DMS153 treated with DMSO at 0.1 percent for 48 hours (cell line): ENCODE data around the gene LY6G6C.

Experiments used
- DNase-seq: peaks from one replicate; lab custom pipeline; 2025; ENCODE audit not compliant: unreplicated experiment; lab: John Stamatoyannopoulos, UW

LY6G6C gene

GRCh38 chr6:31721351-31722020, at the start of gene LY6G6C:
Gene LY6G6C, minus strand, starts transcription at chr6:31721746. Its CDS starts 67 bp downstream, at chr6:31721679.
- no peak for DNase-seq

GRCh38 chr6:31770860-31771259, 49.3 kb upstream of the LY6G6C start:
- no peak for DNase-seq

GRCh38 chr6:31769684-31770371, 48.3 kb upstream of the LY6G6C start:
- DNase-seq: peak; percentile 36

GRCh38 chr6:31768363-31769257, 47.1 kb upstream of the LY6G6C start:
- no peak for DNase-seq

- no peak for DNase-seq
These were observed 45.6 kb upstream of the LY6G6C start for GRCh38 chr6:31767096-31767645.

GRCh38 chr6:31765910-31766794, 44.6 kb upstream of the LY6G6C start:
- DNase-seq: no peak

- no peak for DNase-seq
These were observed 44.0 kb upstream of the LY6G6C start for GRCh38 chr6:31765559-31765909.

- DNase-seq: no peak
These were observed 42.7 kb upstream of the LY6G6C start for GRCh38 chr6:31764198-31764597.

GRCh38 chr6:31763619-31763940, 42.0 kb upstream of the LY6G6C start:
- DNase-seq: no peak

- no peak for DNase-seq
These were observed 41.5 kb upstream of the LY6G6C start for GRCh38 chr6:31762878-31763618.

GRCh38 chr6:31762356-31762755, 40.8 kb upstream of the LY6G6C start, which contains the start of gene SAPCD1:
Gene SAPCD1, plus strand, starts transcription at chr6:31762656. Its CDS starts 399 bp downstream, at chr6:31763055.
- DNase-seq: no peak

- no peak for DNase-seq
These were observed 39.8 kb upstream of the LY6G6C start for GRCh38 chr6:31761343-31761742.

- no peak for DNase-seq
These were observed 39.2 kb upstream of the LY6G6C start for GRCh38 chr6:31760790-31761189.

GRCh38 chr6:31758281-31758680, 36.7 kb upstream of the LY6G6C start:
- DNase-seq: no peak

- DNase-seq: no peak
These were observed 31.3 kb upstream of the LY6G6C start for GRCh38 chr6:31752739-31753319.

- DNase-seq: no peak
These were observed 29.0 kb upstream of the LY6G6C start for GRCh38 chr6:31750411-31751022.

GRCh38 chr6:31749301-31750036, 27.9 kb upstream of the LY6G6C start:
- DNase-seq: no peak

- no peak for DNase-seq
These were observed 22.9 kb upstream of the LY6G6C start for GRCh38 chr6:31744422-31744821.
